Peyer's patch (tissue), 4 donors: ENCODE results near the gene PPP1R12B.

Experiments
- POLR2A ChIP-seq, 2 donors: fragments of 450-650 bp; IDR thresholded peaks; one replicate each; pipeline ENCODE4 v1.5.1; 2017; ENCODE audit warnings: antibody characterized with exemption in 2 of 2, mild to moderate bottlenecking in 2 of 2, moderate library complexity in 2 of 2
- TF ChIP-seq, protein P1 (sequence below), 6 experiments: fragments of 450-650 bp in 4 of 6; fragments of 200-600 bp in 2 of 6; sonication (generic) in 1 of 6; IDR thresholded peaks; one replicate each; pipeline ENCODE4 v1.5.1; 2017 to 2019; ENCODE audit warnings: antibody characterized with exemption in 6 of 6, mild to moderate bottlenecking in 3 of 6, moderate library complexity in 1 of 6

DNA sequence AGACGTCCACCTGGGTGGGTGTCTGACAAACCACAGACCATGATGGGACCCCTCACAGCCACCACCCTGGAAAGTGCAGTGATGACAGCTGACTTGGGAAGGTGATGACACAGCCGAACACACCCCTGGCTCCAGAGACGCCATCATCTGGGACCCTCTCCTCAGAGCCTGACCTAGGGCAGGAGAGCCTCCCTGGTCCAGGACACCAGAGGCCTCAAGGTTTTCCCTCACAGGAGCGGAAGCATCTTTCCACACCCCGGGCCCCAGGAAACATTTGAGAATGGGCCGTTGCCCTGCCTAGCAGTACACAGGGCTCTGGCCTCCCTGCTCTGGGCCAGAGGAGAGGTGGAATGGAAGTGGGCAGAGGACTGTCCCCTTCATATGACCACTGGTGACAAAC lies 282.0 kb downstream of the PPP1R12B start:
- TF ChIP-seq, protein P1, sequence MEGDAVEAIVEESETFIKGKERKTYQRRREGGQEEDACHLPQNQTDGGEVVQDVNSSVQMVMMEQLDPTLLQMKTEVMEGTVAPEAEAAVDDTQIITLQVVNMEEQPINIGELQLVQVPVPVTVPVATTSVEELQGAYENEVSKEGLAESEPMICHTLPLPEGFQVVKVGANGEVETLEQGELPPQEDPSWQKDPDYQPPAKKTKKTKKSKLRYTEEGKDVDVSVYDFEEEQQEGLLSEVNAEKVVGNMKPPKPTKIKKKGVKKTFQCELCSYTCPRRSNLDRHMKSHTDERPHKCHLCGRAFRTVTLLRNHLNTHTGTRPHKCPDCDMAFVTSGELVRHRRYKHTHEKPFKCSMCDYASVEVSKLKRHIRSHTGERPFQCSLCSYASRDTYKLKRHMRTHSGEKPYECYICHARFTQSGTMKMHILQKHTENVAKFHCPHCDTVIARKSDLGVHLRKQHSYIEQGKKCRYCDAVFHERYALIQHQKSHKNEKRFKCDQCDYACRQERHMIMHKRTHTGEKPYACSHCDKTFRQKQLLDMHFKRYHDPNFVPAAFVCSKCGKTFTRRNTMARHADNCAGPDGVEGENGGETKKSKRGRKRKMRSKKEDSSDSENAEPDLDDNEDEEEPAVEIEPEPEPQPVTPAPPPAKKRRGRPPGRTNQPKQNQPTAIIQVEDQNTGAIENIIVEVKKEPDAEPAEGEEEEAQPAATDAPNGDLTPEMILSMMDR (IDR thresholded peaks at IDR 0.05) = no peak
- no peak for TF ChIP-seq POLR2A (IDR thresholded peaks at IDR 0.05)
